NT2/D1 (cell line): ENCODE data around the gene JAK3.

ENCODE experiments used
- DNase-seq: peaks from one replicate; pipeline ENCODE4 v3.0.0-alpha.2; 2011; ENCODE audit warnings: low read depth, low spot score
- H3K27me3 ChIP-seq: 2 replicates; pipeline ENCODE4 v1.6.0; 2011; ENCODE audit warnings: mild to moderate bottlenecking; ENCODE audit not compliant: insufficient read length, insufficient read depth
- H3K36me3 ChIP-seq: 2 replicates; pipeline ENCODE4 v1.6.1; 2011; ENCODE audit warnings: mild to moderate bottlenecking, low read length, mixed read lengths; ENCODE audit not compliant: insufficient read depth, insufficient read length
- H3K4me1 ChIP-seq: 2 replicates; pipeline ENCODE4 v1.5.1; 2011; ENCODE audit not compliant: insufficient read depth, insufficient read length
- H3K4me3 ChIP-seq: 2 replicates; pipeline ENCODE4 v1.5.1; 2011; ENCODE audit warnings: low read depth; ENCODE audit not compliant: insufficient read length
- H3K9ac ChIP-seq: 2 replicates; pipeline ENCODE4 v1.6.0; 2011; ENCODE audit warnings: low read depth; ENCODE audit not compliant: insufficient read length
- H3K9me3 ChIP-seq: 2 replicates; pipeline ENCODE4 v1.5.1; 2011; ENCODE audit warnings: mild to moderate bottlenecking, low read length; ENCODE audit not compliant: insufficient read depth
- SUZ12 ChIP-seq: IDR thresholded peaks from 2 replicates; pipeline ENCODE4 v1.6.1; 2011; ENCODE audit not compliant: insufficient read length, insufficient read depth; ENCODE audit errors: extremely low read depth
- YY1 ChIP-seq: IDR thresholded peaks from 2 replicates; pipeline ENCODE4 v1.6.1; 2011; ENCODE audit not compliant: insufficient read length, insufficient read depth
- ZNF274 ChIP-seq: IDR thresholded peaks from 2 replicates; pipeline ENCODE4 v1.6.1; 2011; ENCODE audit warnings: mild to moderate bottlenecking, low read depth, low read length

The JAK3 gene

DNA sequence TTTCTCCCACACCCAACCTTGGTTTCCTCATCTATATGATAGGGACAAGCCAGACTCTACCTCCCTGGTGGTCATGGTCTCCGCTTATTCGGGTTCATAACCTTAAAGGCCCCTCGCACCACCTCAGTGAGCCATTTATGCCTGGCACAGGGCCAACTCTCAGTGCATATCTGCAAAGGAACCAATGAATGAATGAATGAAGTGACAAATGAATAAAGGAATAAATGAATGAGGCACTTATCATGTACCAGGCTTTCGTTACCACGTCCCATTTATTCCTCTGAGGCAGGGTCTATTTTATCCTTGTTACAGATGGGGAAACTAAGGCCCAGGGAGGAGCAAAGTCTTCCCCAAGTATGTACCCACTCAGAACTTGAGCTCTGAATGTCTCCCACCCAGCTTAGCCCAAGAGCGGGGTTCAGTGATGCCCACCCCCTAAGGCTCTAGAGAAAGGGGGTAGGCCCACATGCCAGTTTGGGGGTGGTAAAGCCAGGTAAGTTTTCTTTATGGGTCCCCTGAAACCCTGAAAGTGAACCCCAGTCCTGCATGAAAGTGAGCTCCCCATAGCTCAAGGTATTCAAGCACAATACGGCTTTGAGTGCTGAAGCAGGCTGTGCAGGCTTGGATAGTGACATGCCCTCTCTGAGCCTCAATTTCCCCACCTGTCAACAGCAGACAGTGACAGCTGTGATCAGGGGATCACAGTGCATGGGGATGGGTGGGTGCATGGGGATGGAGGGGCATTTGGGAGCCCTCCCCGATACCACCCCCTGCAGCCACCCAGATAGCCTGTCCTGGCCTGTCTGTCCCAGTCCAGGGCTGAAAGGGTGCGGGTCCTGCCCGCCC is 23.5 kb upstream of the JAK3 start:
- peaks cover 35% of the 10 kb centered on the region for H3K27me3 ChIP-seq
- no peak overlapping the region for H3K4me3 ChIP-seq
- H3K4me1 ChIP-seq, result peaks cover 19% of the 10 kb centered on the region
- peak overlapping the region; percentile 51 for H3K9ac ChIP-seq
- TF ChIP-seq SUZ12 (no peak), ZNF274 (no peak), YY1 (no peak)
- H3K36me3 ChIP-seq, result no peaks in the 10 kb centered on the region
- DNase-seq, result no peak
- no peaks in the 10 kb centered on the region for H3K9me3 ChIP-seq

DNA sequence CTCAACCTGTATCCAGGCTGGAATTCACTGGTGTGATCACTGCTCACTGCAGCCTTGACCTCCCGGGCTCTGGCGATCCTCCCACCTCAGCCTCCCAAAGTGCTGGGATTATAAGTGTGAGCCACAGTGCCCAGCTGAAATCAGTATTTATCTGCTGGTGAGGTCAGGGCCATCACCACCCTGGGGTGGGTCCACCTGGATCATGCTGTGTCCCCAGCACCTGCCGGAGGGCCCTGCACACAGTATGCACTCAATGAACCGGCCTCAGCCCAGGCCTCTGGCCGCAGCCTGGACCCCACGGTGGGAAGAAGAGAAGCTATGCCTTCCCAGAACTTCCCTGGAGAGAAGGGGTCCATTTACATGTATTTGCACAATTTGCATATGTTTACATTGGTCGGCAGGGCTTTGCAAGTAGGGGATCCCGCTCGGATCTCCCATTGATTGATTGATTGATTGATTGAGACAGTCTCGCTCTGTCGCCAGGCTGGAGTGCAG is 21.4 kb upstream of the JAK3 start:
- H3K9ac ChIP-seq, result no peak overlapping the region
- peaks cover 14% of the 10 kb centered on the region for H3K4me1 ChIP-seq
- H3K27me3 ChIP-seq, result peaks cover 35% of the 10 kb centered on the region
- DNase-seq, result peak; percentile 85
- H3K9me3 ChIP-seq, result no peaks in the 10 kb centered on the region
- no peak overlapping the region for H3K4me3 ChIP-seq
- H3K36me3 ChIP-seq, result peaks cover 9% of the 10 kb centered on the region
- TF ChIP-seq YY1, result no peak
- no peak for TF ChIP-seq SUZ12
- no peak for TF ChIP-seq ZNF274

DNA sequence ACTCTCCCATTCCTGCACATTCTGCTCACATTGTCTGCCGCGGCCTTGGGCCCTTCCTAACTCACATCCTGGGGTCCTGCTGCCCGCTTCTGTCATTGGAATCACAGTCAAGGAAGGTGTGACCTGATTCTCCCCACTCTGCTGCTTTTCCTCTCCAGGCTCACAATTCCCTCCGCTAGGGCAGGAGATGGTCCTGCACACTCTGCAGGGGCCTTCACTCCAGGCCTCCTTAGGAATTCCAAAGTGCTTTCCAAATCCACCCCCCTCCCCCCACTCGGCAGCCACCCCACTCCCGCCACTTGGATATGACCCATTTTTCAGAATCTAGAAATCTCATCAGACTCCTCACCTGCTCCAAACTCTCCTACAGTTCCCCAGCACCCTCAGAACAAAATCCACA is 20.9 kb upstream of the JAK3 start:
- H3K4me3 ChIP-seq, result no peak overlapping the region
- peak overlapping the region; percentile 32 for H3K9ac ChIP-seq
- no peaks in the 10 kb centered on the region for H3K9me3 ChIP-seq
- no peak for TF ChIP-seq ZNF274
- no peak for TF ChIP-seq YY1
- no peak for TF ChIP-seq SUZ12
- peaks cover 14% of the 10 kb centered on the region for H3K36me3 ChIP-seq
- DNase-seq, result no peak
- peaks cover 32% of the 10 kb centered on the region for H3K27me3 ChIP-seq
- H3K4me1 ChIP-seq, result peaks cover 18% of the 10 kb centered on the region

DNA sequence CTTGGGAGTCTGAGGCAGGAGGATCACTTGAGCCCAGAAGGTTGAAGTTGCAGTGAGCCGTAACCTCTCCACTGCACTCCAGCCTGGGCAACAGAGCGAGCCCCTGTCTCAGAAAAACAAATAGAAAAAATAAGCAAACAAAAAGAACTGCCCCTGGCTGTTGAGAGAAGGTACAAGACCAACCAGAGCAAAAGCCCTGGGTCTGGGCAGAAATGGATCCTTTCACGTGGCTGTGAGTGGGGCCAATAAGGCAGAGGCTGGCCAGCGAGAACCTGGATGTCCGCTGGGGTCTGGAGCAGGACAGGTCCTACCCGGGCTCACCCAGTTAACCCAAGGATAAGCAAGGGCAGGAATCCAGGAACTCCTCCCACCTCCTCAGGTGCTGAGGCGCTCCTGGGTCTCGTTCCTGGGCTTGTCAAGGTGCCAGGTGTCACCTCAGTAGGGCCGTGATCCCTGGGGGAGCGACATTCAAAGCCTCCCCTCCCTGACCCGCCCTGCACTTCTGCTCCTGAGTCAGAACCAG is 19.2 kb upstream of the JAK3 start:
- no peak overlapping the region for H3K9ac ChIP-seq
- H3K4me1 ChIP-seq, result peaks cover 19% of the 10 kb centered on the region
- TF ChIP-seq SUZ12, result no peak
- peaks cover 30% of the 10 kb centered on the region for H3K36me3 ChIP-seq
- no peaks in the 10 kb centered on the region for H3K9me3 ChIP-seq
- H3K27me3 ChIP-seq, result peaks cover 19% of the 10 kb centered on the region
- no peak for DNase-seq
- no peak overlapping the region for H3K4me3 ChIP-seq

DNA sequence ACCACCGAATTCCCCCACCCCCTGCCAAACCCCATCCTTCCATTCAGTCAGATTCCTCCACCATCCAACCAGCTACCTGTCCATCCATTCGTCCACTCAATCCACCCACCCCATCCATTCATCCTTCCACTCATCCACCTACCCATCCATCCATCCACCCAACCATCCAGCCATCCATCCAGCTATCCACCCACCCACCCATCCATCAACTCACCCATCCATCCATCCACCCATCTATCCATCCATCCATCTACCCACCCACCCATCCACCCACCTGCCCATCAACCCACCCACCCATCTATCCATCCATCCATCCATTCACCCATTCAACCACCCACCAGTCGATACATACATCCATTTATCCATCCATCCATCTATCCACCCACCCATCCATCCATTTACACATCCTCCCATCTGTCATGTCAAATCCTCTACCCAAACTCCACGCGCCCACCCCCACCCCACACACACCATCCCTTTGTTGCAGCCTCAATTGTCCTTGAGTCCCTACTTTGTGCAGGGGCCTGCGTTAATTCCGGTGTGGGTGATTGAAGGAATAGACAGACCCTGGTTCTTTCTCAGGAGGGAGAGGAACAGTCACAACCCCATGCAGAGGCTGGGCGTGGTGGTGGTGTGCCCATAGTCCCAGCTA is 18.7 kb upstream of the JAK3 start:
- H3K4me1 ChIP-seq, result peaks cover 24% of the 10 kb centered on the region
- no peak for DNase-seq
- no peak overlapping the region for H3K4me3 ChIP-seq
- no peaks in the 10 kb centered on the region for H3K9me3 ChIP-seq
- no peak for TF ChIP-seq YY1
- TF ChIP-seq ZNF274, result no peak
- TF ChIP-seq SUZ12, result no peak
- H3K27me3 ChIP-seq, result peaks cover 13% of the 10 kb centered on the region
- peaks cover 36% of the 10 kb centered on the region for H3K36me3 ChIP-seq
- no peak overlapping the region for H3K9ac ChIP-seq

DNA sequence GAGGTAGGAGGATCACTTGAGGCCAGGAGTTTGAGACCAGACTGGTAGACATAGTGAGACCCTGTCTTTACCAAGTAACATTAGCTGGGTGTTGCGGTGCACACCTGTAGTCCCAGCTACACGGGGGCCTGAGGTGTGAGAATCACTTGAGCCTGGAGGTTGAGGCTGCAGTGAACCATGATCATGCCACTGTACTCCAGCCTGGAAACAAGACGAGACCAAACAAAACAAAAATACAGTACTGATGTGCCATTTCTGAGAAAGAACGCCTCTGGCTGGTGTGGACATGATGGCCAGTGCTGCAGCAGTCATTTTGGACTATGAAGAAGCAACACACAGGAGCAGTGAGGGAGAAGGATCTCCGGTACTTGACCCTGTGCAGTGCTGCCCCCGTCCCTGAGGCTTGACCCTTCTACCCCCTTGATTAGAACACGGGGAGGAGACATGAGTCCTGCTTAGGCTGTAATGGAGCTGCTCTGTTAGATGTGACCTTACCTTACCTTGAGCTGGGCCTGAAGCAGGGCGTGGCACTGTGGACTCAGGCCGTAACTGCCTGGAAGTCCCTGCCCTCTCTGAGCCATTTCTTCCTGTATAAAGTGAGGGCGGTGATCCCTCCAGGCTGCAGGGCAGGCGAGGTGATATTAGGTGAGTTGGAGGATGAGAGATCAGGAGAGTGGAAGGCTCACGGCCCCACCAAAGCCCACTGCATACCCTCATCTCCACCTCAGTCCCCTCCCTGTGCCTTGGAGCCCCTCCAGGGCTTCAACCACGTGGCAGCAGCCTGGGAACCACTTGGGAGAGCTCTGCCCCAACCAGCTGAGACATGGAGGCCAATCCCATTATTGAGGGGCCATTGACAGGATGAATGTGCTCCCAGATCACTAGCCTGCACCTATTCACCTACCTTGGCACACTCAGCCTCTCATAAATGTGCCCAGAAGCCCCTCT is 17.9 kb upstream of the JAK3 start:
- Histone ChIP-seq H3K27me3 (peaks cover 5% of the 10 kb centered on the region), H3K4me1 (peaks cover 26% of the 10 kb centered on the region), H3K4me3 (no peak overlapping the region), H3K9me3 (no peaks in the 10 kb centered on the region), H3K9ac (peak overlapping the region; percentile 13), H3K36me3 (peaks cover 44% of the 10 kb centered on the region)
- DNase-seq, result no peak
- no peak for TF ChIP-seq ZNF274
- TF ChIP-seq SUZ12, result no peak
- TF ChIP-seq YY1, result no peak
